ENCODE measurements around the gene MFSD8. TPM values are rescaled to one million over a fixed set of nuclear protein-coding genes. Genes with fewer than 3 reads are reported as not detected.

Gene MFSD8
- polyA plus RNA-seq, 12 donors, result 15.1 to 31.3 (median 19.1) TPM; not detected in 1

Other genes with a start within 250 kb of the MFSD8 start
- gene SLC25A31, start 234.8 kb downstream of the MFSD8 start, polyA plus RNA-seq (ENCODE audit: insufficient read length in 12 of 12), result under 1 TPM in 1 of 12 donors, not detected in 11; 0.09 TPM
- 100 to 1,000 TPM in 1 of 12 donors, 1 to 10 TPM in 10, not detected in 1; 6.2 to 130 (median 7.6) TPM for gene HSPA4L, start 182.9 kb downstream of the MFSD8 start, polyA plus RNA-seq (ENCODE audit: insufficient read length in 12 of 12)
- gene PLK4, start 84.3 kb downstream of the MFSD8 start, polyA plus RNA-seq (ENCODE audit: insufficient read length in 12 of 12), result 10 to 100 TPM in 8 of 12 donors, 1 to 10 TPM in 3, not detected in 1; 6.2 to 21.0 (median 14.7) TPM
- 100 to 1,000 TPM in 1 of 12 donors, 10 to 100 TPM in 11; 13.9 to 153 (median 18.9) TPM for gene ABHD18, start 233 bp upstream of the MFSD8 start, polyA plus RNA-seq (ENCODE audit: insufficient read length in 12 of 12)
- 10 to 100 TPM in 11 of 12 donors, not detected in 1; 19.0 to 27.1 (median 23.0) TPM for gene LARP1B, start 96.1 kb upstream of the MFSD8 start, polyA plus RNA-seq (ENCODE audit: insufficient read length in 12 of 12)